ENCODE results near the gene SUSD3.

DNA sequence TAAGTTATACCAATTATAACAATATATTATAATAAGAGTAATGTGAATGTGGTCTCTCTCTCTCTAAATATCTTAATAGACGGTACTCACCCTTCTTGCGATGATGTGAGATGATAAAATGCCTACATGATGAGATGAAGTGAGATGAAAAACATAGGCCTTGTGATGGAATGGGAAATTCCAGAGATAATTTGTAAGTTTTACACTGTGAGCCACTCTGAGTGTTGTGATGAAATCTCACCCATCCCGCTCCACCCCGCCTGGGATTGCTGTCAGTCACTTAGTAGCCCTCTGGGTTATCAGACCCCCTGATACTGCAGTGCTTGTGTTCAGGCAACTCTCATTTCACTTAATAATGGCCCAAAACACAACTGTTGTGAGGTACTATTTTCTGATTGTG, 10.5 kb downstream of the SUSD3 start:
- TF ChIP-seq CTCF (conservative IDR thresholded peaks at IDR 0.05), result no peak
- TF ChIP-seq ZFX (IDR thresholded peaks at IDR 0.05), result no peak
